Fibroblast of pulmonary artery (primary cell): ENCODE data around the gene TNK2.
"Not testable (repeated sequence)": the region's sequence is repeated elsewhere in the genome, so short reads cannot be mapped to it uniquely, and the experiment has no call there.

Experiments used
- DNase-seq: peaks from one replicate; pipeline ENCODE4 v3.0.0-alpha.2; 2010; ENCODE audit warnings: low read depth
- H3K4me3 ChIP-seq: replicated peaks from 2 replicates; pipeline ENCODE4 v1.5.1; 2011; ENCODE audit warnings: low read depth, mild to moderate bottlenecking, control low read depth, low read length, moderate library complexity
- CTCF ChIP-seq: IDR thresholded peaks from 2 replicates; pipeline ENCODE4 v1.5.1; 2011; ENCODE audit warnings: mild to moderate bottlenecking, control low read depth, low read length, inconsistent platforms; ENCODE audit errors: missing control alignments

The TNK2 gene

GRCh38 chr3:195822131-195822696 lies 86.1 kb downstream of the TNK2 start:
- H3K4me3 ChIP-seq = no peak overlapping the region
- no peak for TF ChIP-seq CTCF
- DNase-seq = no peak

- H3K4me3 ChIP-seq = no peak overlapping the region
- no peak for TF ChIP-seq CTCF
- no peak for DNase-seq
Measured at GRCh38 chr3:195821403-195822130, 86.8 kb downstream of the TNK2 start.

- no peak for DNase-seq
- TF ChIP-seq CTCF = no peak
- H3K4me3 ChIP-seq = no peak overlapping the region
Measured at GRCh38 chr3:195820901-195821300, 87.5 kb downstream of the TNK2 start.

GRCh38 chr3:195820186-195820585 lies 88.2 kb downstream of the TNK2 start:
- H3K4me3 ChIP-seq = no peak overlapping the region
- DNase-seq = no peak
- no peak for TF ChIP-seq CTCF

- DNase-seq = no peak
- H3K4me3 ChIP-seq = no peak overlapping the region
- no peak for TF ChIP-seq CTCF
Measured at GRCh38 chr3:195818301-195818700, 90.0 kb downstream of the TNK2 start.

- no peak overlapping the region for H3K4me3 ChIP-seq
- no peak for TF ChIP-seq CTCF
- DNase-seq = no peak
Measured at GRCh38 chr3:195817578-195818135, 90.7 kb downstream of the TNK2 start.

GRCh38 chr3:195816276-195816913 lies 92.0 kb downstream of the TNK2 start:
- DNase-seq = not testable (repeated sequence)

More at GRCh38 chr3:195816276-195816913, 92.0 kb downstream of the TNK2 start:
- not testable (repeated sequence) for H3K4me3 ChIP-seq
